SJCRH30 (cell line): ENCODE data around the gene CCDC51. TPM values are rescaled to one million over a fixed set of nuclear protein-coding genes. Genes with fewer than 3 reads are reported as not detected.
"Not testable (repeated sequence)": the region's sequence is repeated elsewhere in the genome, so short reads cannot be mapped to it uniquely, and the experiment has no call there.

ENCODE experiments used
- DNase-seq, 2 experiments: peaks; one replicate each; pipeline ENCODE4 v3.0.0-alpha.2; 2015 to 2020
- H3K27ac ChIP-seq: fragments of 250-450 bp; sonication (Bioruptor Pico); 2 replicates; pipeline ENCODE4 v1.5.1; 2020; ENCODE audit warnings: mild to moderate bottlenecking, moderate library complexity
- H3K27me3 ChIP-seq: fragments of 250-450 bp; sonication (Bioruptor Pico); 2 replicates; pipeline ENCODE4 v1.5.1; 2020; ENCODE audit warnings: mild to moderate bottlenecking, moderate library complexity
- H3K36me3 ChIP-seq: fragments of 250-450 bp; sonication (Bioruptor Pico); 2 replicates; pipeline ENCODE4 v1.5.1; 2020; ENCODE audit warnings: mild to moderate bottlenecking, moderate library complexity
- H3K4me1 ChIP-seq: fragments of 250-450 bp; sonication (Bioruptor Pico); 2 replicates; pipeline ENCODE4 v1.5.1; 2020; ENCODE audit warnings: mild to moderate bottlenecking, moderate library complexity
- H3K4me3 ChIP-seq: fragments of 250-450 bp; sonication (Bioruptor Pico); 2 replicates; pipeline ENCODE4 v1.5.1; 2020; ENCODE audit warnings: mild to moderate bottlenecking, moderate library complexity
- H3K9me3 ChIP-seq: fragments of 250-450 bp; sonication (Bioruptor Pico); replicated peaks from 2 replicates; pipeline ENCODE4 v1.5.1; 2020; ENCODE audit warnings: mild to moderate bottlenecking, moderate library complexity
- total RNA-seq: library from RNA; depleted of rRNA; stranded (reverse); fragments of >200 nt; shearing (Covaris generic); gene quantifications from 2 replicates; pipeline ENCODE4 v1.2.3, GENCODE V29; 2014

Gene CCDC51
- total RNA-seq, 1 experiment from 2014 or later = 12.0 TPM

DNA sequence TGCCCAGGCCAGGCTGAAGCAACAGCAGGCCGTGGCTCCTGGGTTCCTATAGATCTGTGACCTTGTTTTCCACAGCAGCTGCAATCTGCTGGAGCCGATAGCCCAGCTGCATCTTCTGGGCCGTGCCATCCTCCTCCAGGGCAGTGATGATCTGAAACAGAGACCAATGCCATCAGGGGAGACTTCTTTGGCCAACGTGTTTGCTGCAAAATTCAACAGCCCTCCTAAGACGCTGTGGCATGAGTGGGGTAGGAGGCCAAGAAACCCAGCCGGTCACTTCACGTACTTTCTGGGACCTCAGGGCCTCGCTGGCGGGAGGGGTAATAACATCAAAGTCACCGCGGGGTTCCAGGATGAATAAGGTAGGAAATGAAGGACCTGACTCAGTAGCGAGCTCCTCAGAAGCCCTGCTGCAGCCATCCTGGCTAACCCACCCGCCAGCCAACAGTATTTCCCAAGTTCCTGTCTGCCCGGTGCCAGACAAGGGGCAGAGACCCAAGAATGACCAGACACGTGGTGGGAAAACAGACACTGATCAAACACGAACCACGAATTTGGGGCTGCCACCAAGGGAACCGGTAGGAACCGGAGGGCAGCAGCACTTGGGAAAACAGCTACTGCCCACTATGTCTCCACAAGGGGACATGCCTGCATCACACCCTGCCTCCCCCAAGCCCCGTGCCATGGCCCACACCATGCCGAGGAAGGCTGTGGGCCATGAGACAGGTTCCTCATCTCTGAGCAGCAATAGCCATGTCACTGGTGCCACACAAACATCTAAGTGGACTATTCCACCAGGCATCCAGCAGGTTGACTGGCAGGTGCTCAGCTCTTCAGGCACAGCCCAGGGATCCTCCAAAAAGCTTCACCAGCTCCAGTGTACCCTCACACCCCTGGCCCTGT, 35.2 kb downstream of the CCDC51 start:
- Histone ChIP-seq H3K4me3 (no peak overlapping the region), H3K27me3 (no peaks in the 10 kb centered on the region), H3K9me3 (no peaks in the 10 kb centered on the region), H3K4me1 (peaks cover 4% of the 10 kb centered on the region; the same call in 1 of the 2 replicates), H3K36me3 (peaks cover 25% of the 10 kb centered on the region), H3K27ac (no peak overlapping the region)
- no peak for DNase-seq

DNA sequence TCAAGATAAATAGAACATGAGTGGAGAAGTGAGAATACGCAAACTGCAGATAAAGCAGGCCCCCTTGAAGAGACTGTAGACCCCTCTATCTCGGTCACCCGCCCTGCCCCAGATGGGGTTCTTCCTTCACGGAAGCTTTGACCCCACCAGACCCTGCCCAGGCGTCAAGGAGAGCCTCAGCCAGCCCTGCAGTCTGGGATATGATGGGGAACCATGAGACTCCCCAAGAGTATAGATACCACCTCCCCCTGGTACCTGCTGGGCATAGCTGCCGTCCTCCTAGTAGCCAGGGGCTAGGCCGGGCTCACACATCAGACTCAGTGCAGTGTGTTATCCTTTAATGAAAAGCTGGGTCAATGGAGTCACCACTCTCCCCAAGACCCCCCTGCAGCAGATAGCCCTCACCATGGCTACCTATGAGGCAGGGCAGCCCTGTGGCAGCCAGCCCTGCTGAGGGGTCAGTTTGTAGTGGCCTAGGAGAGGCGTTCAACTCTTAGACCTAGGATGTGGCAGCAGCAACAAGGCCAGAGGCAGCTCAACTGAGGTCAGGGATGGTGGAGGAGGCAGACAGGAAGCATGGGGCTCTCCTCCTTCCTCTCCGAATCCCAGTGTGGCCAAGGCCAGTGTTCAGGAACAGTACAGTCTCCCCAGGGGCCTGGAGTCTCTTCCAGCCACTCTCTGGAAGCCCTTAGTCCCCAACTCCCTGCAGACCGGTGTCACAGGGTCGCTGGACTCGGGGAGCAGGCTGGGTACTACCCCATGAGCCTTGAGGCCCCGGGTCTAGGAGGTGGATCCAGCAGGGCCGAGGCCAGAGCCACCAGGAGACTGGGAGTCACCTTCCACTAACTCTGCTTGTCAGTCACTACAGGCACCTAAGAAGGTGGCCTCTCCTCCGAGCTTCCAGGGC, 36.1 kb downstream of the CCDC51 start:
- Histone ChIP-seq H3K36me3 (peaks cover 16% of the 10 kb centered on the region), H3K9me3 (no peaks in the 10 kb centered on the region), H3K27me3 (no peaks in the 10 kb centered on the region), H3K4me1 (peaks cover 4% of the 10 kb centered on the region; the same call in 1 of the 2 replicates), H3K4me3 (no peak overlapping the region), H3K27ac (no peak overlapping the region)
- DNase-seq = no peak

DNA sequence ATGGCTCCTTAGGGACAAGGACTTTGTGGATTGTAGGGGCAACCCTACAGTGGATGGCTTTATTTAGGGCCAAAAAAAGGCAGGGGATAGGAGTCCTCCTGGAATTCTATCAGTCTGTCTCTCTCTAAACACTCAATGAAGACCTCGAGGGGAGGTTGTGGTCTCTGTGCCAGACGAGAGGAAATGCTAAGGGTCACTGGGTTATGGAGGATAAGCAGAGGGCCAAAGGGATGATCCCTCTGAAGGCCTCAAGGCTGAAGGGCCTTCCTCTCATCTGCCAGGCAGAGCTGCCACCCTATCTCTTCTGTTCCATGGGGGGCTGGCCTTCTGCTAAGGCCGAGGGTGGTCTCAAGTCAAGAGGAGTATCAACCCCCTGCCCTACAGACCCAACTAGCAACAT, 37.0 kb downstream of the CCDC51 start:
- Histone ChIP-seq H3K27me3 (no peaks in the 10 kb centered on the region), H3K27ac (no peak overlapping the region), H3K9me3 (no peaks in the 10 kb centered on the region), H3K36me3 (peaks cover 15% of the 10 kb centered on the region), H3K4me3 (no peak overlapping the region), H3K4me1 (peaks cover 4% of the 10 kb centered on the region; the same call in 1 of the 2 replicates)
- no peak for DNase-seq

DNA sequence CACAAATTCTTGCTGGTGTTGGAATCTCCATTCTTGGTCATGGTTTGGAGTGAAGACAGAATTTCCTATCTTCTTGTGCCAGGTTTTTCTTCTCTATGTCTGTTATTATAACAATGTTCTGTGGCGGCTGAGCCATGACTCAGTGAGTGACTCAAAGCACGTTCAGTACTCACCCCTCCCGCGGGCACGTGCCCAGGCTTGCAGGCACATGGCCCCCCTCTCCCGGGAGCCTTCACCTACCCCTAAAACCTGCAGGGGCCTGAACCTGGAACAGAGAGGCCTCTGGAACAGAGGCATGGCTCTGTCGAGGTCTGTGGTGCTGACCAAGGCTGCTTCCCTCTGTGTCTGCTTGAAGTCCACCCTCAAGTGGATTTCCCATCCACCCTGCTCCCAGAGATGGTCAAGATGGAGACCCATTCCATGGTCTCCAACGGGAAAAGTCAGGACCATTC, 37.6 kb downstream of the CCDC51 start:
- no peak for DNase-seq
- Histone ChIP-seq H3K4me1 (peaks cover 4% of the 10 kb centered on the region; the same call in 1 of the 2 replicates), H3K9me3 (no peaks in the 10 kb centered on the region), H3K27ac (no peak overlapping the region; the same call in 1 of the 2 replicates), H3K27me3 (no peaks in the 10 kb centered on the region), H3K4me3 (no peak overlapping the region), H3K36me3 (peaks cover 15% of the 10 kb centered on the region)

DNA sequence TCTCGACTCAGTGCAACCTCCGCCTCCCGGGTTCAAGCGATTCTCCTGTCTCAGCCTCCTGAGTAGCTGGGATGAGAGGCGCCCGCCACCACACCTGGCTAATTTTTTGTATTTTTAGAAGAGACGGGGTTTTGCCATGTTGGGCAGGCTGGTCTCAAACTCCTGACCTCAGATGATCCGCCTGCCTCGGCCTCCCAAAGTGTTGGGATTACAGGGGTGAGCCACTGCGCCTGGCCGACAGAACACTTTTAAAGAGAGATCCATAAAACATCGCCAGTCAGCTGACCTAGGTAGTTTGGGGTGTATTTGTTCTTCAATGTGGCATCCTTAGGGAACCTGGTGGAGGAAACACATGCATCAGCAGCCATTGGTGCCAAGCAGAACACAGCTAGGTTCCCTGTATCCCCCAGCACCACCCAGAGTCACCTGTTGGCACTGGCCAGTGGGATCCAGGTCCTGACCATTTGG, 38.5 kb downstream of the CCDC51 start:
- not testable (repeated sequence) for H3K9me3 ChIP-seq, DNase-seq, H3K4me1 ChIP-seq, H3K27me3 ChIP-seq, H3K27ac ChIP-seq, H3K4me3 ChIP-seq
- H3K36me3 ChIP-seq = peaks cover 12% of the 10 kb centered on the region

DNA sequence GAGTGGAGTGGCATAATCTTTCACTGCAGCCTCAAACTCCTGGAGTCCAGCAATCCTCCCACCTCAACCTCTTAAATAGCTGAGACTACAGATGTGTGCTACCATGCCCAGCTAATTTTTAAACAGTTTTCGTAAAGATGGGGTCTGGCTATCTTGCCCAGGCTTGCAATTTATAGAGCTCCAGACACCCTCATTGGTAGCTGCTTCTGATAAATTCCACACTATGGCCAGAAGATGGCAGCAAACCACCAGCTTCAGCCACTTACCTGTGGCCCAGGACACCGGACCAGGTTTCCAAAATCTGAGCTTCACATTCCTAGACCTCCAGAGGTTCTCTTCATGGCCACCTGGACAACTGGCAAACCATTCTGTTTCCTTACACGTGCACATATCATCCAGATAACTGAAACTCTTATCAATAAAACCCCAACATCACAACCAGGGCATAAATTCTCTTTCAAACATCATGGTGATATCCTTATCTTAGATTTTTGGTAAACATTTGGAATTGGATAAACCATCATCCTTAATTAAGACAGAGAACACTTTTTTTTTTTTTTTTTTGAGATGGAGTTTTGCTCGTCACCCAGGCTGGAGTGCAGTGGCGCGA, 39.0 kb downstream of the CCDC51 start:
- Histone ChIP-seq H3K9me3 (no peaks in the 10 kb centered on the region), H3K4me3 (no peak overlapping the region)
- peak; percentile 38 to 81 for DNase-seq

DNA sequence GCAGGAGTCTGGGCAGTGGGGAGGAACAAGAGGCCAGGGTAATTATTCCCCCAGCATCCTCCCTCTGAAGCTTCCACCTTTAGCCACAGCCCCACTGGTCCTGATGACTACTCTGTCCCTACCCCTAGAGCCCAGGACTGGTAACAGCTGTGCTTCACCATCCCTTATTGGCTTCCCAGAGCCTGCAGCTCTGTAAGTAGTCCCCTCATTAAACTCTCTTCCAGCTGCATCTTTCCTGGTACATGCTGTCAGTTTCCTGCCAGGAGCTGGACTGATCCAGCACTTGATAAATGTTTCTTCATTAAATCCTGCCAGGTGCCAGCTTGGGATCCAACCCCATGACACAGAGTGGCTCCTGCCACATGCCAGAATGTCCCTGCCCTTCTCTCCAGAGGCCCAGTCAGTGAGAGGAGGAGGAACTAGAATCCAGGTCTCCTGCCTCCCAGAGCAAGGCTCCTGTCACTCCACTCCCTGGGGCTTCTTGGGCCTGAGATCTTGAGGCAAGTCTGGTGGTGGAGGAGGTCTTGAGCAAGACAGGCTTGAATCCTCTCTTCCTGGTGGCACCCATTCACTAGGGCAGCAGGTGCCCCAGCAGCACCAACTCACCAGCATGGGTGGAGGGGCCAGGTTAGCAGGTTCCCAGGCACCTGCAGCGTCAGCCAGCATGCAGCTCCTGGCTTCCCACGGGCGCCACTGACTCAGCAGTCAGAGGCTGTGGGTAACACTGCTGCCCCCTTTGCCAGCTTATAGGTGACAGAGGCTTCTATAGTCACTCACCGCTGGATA, 40.3 kb downstream of the CCDC51 start:
- DNase-seq = peak in 1 of 2 experiments; percentile 49
- Histone ChIP-seq H3K4me1 (peaks cover 4% of the 10 kb centered on the region; the same call in 1 of the 2 replicates), H3K27ac (no peak overlapping the region), H3K27me3 (no peaks in the 10 kb centered on the region), H3K4me3 (no peak overlapping the region), H3K36me3 (peaks cover 9% of the 10 kb centered on the region), H3K9me3 (no peaks in the 10 kb centered on the region)

More for the DNA sequence above, 39.0 kb downstream of the CCDC51 start:
- H3K27ac ChIP-seq = no peak overlapping the region
- H3K36me3 ChIP-seq = peaks cover 9% of the 10 kb centered on the region
- no peaks in the 10 kb centered on the region for H3K27me3 ChIP-seq
- H3K4me1 ChIP-seq = peaks cover 4% of the 10 kb centered on the region; the same call in 1 of the 2 replicates

DNA sequence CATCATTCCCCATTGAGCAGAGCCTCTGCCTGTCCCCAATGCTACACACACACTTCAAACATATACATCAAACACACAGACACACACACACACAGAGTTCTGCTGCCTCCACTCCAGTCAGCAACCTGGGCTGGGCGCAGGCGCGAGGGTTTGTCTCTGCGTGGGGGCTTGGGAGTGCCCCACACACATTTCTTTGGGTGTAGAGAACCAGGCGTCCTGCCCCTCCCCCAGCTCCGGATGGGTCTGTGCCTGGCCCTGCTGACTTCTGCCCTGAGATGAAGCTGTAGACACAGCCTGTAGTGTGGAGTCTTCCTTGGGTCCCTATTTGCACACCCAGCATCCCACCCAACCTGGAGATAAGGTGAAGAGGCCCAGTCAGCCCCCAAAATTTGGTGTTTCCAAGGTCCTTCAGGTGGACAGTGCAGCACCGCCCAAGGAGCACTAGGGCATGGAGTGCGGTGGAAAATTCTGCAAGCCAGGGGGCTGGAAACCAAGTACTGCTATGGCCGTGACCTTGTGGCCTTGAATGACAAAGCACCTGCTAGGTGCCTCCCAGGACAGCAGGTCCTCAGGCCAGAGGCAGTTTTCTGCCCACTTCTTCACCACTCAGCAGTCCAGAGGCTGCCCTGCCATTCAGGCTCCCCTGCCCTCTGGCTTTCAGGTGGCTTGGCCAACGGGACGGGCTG, 41.1 kb downstream of the CCDC51 start:
- Histone ChIP-seq H3K4me1 (peaks cover 4% of the 10 kb centered on the region; the same call in 1 of the 2 replicates), H3K9me3 (no peaks in the 10 kb centered on the region), H3K27ac (no peak overlapping the region), H3K36me3 (peaks cover 3% of the 10 kb centered on the region), H3K4me3 (no peak overlapping the region), H3K27me3 (no peaks in the 10 kb centered on the region)
- no peak for DNase-seq

DNA sequence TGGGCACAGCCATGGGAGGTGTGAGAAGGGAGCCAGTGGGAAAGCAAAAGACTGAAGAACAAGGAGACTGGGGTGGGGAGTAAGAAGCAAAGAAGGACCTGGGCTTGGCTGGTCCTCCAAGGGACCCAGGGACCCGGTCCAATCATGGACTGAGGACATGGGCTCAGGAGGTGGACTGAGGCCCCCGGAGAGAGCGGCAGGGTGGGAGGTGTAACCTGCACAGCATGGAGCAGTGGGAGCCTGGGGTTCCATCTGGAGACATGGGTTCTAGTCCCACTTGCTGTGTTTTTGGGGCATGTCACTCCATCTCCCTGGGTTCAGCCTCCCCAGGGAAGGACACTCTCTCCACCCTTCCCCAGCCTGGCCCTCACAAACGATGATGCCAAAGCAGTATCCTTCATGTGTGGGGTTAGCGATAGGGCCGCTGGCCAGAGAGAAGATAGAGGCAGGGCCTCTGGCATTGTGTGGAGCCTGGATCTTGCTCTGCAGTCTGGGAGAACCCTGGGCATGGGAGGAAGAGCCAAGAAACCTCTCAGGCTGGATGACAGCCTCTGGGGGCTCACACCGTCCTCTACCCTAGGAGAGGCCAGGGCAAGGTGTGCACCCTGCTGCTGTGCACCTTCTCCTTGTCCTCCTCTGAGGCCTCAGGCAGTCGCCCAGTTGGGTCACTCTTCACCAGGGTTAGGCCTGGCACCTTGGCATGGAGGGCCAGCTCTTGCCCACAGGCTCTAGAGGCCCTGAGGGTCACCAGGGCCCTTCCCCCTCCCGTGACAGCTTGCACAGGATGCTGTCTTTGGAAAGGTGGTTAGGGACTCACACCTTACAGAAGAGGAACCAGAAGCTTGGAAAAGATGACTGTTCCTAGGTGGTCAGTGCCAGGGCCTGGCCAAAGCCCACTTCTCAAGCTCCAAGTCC, 41.9 kb downstream of the CCDC51 start:
- no peak for DNase-seq
- H3K27ac ChIP-seq = no peak overlapping the region
- no peaks in the 10 kb centered on the region for H3K9me3 ChIP-seq
- H3K27me3 ChIP-seq = no peaks in the 10 kb centered on the region
- H3K4me1 ChIP-seq = peaks cover 4% of the 10 kb centered on the region; the same call in 1 of the 2 replicates
- H3K36me3 ChIP-seq = peaks cover 2% of the 10 kb centered on the region
- no peak overlapping the region for H3K4me3 ChIP-seq

DNA sequence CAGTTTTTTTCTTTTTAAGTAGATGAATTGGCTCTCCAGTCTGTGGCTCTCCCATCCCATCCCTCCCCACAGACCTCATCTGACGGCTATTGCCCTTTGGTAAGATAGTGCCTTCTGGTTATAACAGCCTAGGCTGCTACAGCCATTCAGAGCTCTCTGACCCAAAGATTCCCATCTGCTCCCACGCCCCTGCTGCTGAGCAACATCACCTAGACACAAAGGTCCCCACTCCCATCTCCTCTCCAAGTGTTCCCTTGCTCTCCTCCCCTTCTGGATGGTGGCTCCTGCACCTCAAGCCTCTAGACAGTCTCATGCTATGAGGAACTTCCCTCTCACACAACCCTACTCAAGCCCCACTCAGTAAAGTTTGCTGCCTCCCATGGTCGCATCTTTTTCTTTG, 44.2 kb downstream of the CCDC51 start:
- no peak overlapping the region for H3K27ac ChIP-seq
- no peaks in the 10 kb centered on the region for H3K36me3 ChIP-seq
- no peak for DNase-seq
- no peaks in the 10 kb centered on the region for H3K27me3 ChIP-seq
- H3K4me3 ChIP-seq = no peak overlapping the region
- 0 out of 2 replicates have a peak, but pooled peaks cover 3% of the 10 kb centered on the region for H3K9me3 ChIP-seq
- no peaks in the 10 kb centered on the region for H3K4me1 ChIP-seq

DNA sequence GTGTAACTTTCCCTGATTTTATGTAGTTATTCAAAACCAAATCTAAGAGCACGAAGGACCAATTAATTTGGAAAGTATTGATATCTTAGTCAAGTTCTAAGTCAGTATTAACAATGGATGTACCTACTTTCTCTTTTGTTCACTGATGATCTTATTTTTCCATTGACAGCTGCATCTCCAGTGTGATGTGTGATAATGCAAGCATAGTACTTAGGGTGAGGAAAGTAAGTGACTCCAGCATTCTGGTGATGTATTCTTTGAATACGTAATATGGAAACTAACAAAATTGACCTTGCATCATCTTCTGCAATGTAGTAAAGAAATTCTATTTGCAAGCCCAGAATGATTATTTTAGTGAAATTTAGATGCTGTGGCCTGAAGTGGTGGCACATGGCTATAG, 45.5 kb downstream of the CCDC51 start:
- no peak overlapping the region for H3K27ac ChIP-seq
- no peaks in the 10 kb centered on the region for H3K27me3 ChIP-seq
- H3K4me1 ChIP-seq = no peaks in the 10 kb centered on the region
- no peak overlapping the region for H3K4me3 ChIP-seq
- H3K36me3 ChIP-seq = no peaks in the 10 kb centered on the region
- DNase-seq = no peak
- H3K9me3 ChIP-seq = 0 out of 2 replicates have a peak, but pooled peaks cover 3% of the 10 kb centered on the region

DNA sequence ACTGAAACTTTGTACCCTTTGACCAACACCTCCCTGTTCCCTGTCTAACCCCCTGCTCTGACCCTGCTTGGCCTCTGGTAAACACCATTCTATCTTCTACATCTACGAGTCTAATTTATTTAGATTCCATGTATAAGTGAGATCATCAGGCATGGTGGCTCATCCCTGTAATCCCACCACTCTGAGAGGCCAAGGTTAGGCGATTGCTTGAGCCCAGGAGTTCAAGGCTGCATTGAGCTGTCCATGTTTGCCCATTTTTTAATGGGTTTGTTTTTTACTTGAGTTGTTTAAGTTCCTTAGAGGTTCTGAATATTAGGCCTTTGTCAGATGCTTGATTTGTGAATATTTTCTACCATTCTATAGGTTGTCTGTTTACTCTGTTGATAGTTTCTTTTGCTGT, 51.0 kb downstream of the CCDC51 start:
- H3K36me3 ChIP-seq = no peaks in the 10 kb centered on the region
- H3K4me3 ChIP-seq = no peak overlapping the region
- no peak for DNase-seq
- H3K27me3 ChIP-seq = no peaks in the 10 kb centered on the region
- H3K9me3 ChIP-seq = 0 out of 2 replicates have a peak, but pooled peaks cover 3% of the 10 kb centered on the region
- no peaks in the 10 kb centered on the region for H3K4me1 ChIP-seq
- H3K27ac ChIP-seq = no peak overlapping the region
